ENCODE measurements around the gene DHCR7. TPM values are rescaled to one million over a fixed set of nuclear protein-coding genes. Genes with fewer than 3 reads are reported as not detected.

The DHCR7 gene
- total RNA-seq, 1 experiment from 2014 or later: 371 TPM

- Mint-ChIP-seq H3K4me1 (ENCODE audit: low read depth, unreplicated experiment) (peaks cover 17% of the 10 kb centered on the region), H3K9me3 (ENCODE audit: unreplicated experiment) (no peaks in the 10 kb centered on the region), H3K27ac (ENCODE audit: unreplicated experiment) (no peak overlapping the region), H3K4me3 (ENCODE audit: unreplicated experiment) (no peak overlapping the region), H3K27me3 (ENCODE audit: insufficient read depth, unreplicated experiment) (no peaks in the 10 kb centered on the region), H3K36me3 (ENCODE audit: insufficient read depth, unreplicated experiment) (peaks cover 57% of the 10 kb centered on the region)
- no peak for DNase-seq
- no peak for TF ChIP-seq CTCF (IDR thresholded peaks at IDR 0.05; ENCODE audit: insufficient read depth in 1 of 2, low read depth in 1 of 2, low read length in 1 of 2, severe bottlenecking in 1 of 2, unreplicated experiment in 1 of 2)
- intact Hi-C loops (cut with micrococcal nuclease; ENCODE audit: unreplicated experiment): no loop called here
- Histone ChIP-seq H3K9me3 (no peaks in the 10 kb centered on the region), H3K36me3 (ENCODE audit: control insufficient read depth, insufficient read depth, low read length) (peaks cover 14% of the 10 kb centered on the region), H3K4me3 (ENCODE audit: low read depth, low read length) (no peak overlapping the region), H3K4me1 (peaks cover 13% of the 10 kb centered on the region), H3K27me3 (replicated peaks; ENCODE audit: control insufficient read depth, insufficient read depth, low read length) (no peaks in the 10 kb centered on the region)
- ChIA-PET CTCF (no interaction called here), POLR2A (no interaction called here)
- no TSS peak for BruUV-seq (replicated peaks)
Measured at GRCh38 chr11:71435278-71435951, 12.8 kb downstream of the DHCR7 start.

- TSS peak; percentile 50 for BruUV-seq (replicated peaks)
- Histone ChIP-seq H3K27me3 (replicated peaks; ENCODE audit: control insufficient read depth, insufficient read depth, low read length) (no peaks in the 10 kb centered on the region), H3K4me1 (peaks cover 13% of the 10 kb centered on the region), H3K36me3 (ENCODE audit: control insufficient read depth, insufficient read depth, low read length) (peaks cover 11% of the 10 kb centered on the region), H3K4me3 (ENCODE audit: low read depth, low read length) (no peak overlapping the region), H3K9me3 (no peaks in the 10 kb centered on the region)
- ChIA-PET CTCF (interaction anchor here (0.7 kb wide), 1 partner anchor 9 kb away, joined by 3 read pairs; no protein-coding TSS in a partner anchor), POLR2A (no interaction called here)
- no peak for TF ChIP-seq CTCF (IDR thresholded peaks at IDR 0.05; ENCODE audit: insufficient read depth in 1 of 2, low read depth in 1 of 2, low read length in 1 of 2, severe bottlenecking in 1 of 2, unreplicated experiment in 1 of 2)
- H3K4me1 Mint-ChIP-seq (ENCODE audit: low read depth, unreplicated experiment): peaks cover 17% of the 10 kb centered on the region
- DNase-seq: no peak
- peak overlapping the region; percentile 9 for H3K27ac Mint-ChIP-seq (ENCODE audit: unreplicated experiment)
- H3K36me3 Mint-ChIP-seq (ENCODE audit: insufficient read depth, unreplicated experiment): peaks cover 50% of the 10 kb centered on the region
- H3K4me3 Mint-ChIP-seq (ENCODE audit: unreplicated experiment): no peak overlapping the region
- H3K9me3 Mint-ChIP-seq (ENCODE audit: unreplicated experiment): no peaks in the 10 kb centered on the region
- intact Hi-C loops (cut with micrococcal nuclease; ENCODE audit: unreplicated experiment): no loop called here
- H3K27me3 Mint-ChIP-seq (ENCODE audit: insufficient read depth, unreplicated experiment): no peaks in the 10 kb centered on the region
Measured at GRCh38 chr11:71434576-71435130, 13.5 kb downstream of the DHCR7 start.

- CTCF ChIA-PET: interaction anchor here (0.7 to 1.5 kb wide), 7 partner anchors 9 to 347 kb away, joined by 3 to 12 read pairs (median 8); partner anchors contain the start of genes DHCR7 and NADSYN1
- Histone ChIP-seq H3K4me1 (peaks cover 13% of the 10 kb centered on the region), H3K27me3 (replicated peaks; ENCODE audit: control insufficient read depth, insufficient read depth, low read length) (no peaks in the 10 kb centered on the region), H3K36me3 (ENCODE audit: control insufficient read depth, insufficient read depth, low read length) (peaks cover 11% of the 10 kb centered on the region), H3K9me3 (no peaks in the 10 kb centered on the region), H3K4me3 (ENCODE audit: low read depth, low read length) (no peak overlapping the region)
- no peak overlapping the region for H3K4me3 Mint-ChIP-seq (ENCODE audit: unreplicated experiment)
- intact Hi-C loops (cut with micrococcal nuclease; ENCODE audit: unreplicated experiment): no loop called here
- H3K27ac Mint-ChIP-seq (ENCODE audit: unreplicated experiment): peak overlapping the region; percentile 9
- H3K36me3 Mint-ChIP-seq (ENCODE audit: insufficient read depth, unreplicated experiment): peaks cover 50% of the 10 kb centered on the region
- H3K9me3 Mint-ChIP-seq (ENCODE audit: unreplicated experiment): no peaks in the 10 kb centered on the region
- no TSS peak for BruUV-seq (replicated peaks)
- POLR2A ChIA-PET: interaction anchor here (0.5 to 1.5 kb wide), 5 partner anchors 8 to 19 kb away, joined by 3 to 11 read pairs (median 7); partner anchors contain the start of genes DHCR7 and NADSYN1
- TF ChIP-seq CTCF (IDR thresholded peaks at IDR 0.05; ENCODE audit: insufficient read depth in 1 of 2, low read depth in 1 of 2, low read length in 1 of 2, severe bottlenecking in 1 of 2, unreplicated experiment in 1 of 2): no peak
- peak; percentile 72 to 80 for DNase-seq
- H3K4me1 Mint-ChIP-seq (ENCODE audit: low read depth, unreplicated experiment): peaks cover 17% of the 10 kb centered on the region
- no peaks in the 10 kb centered on the region for H3K27me3 Mint-ChIP-seq (ENCODE audit: insufficient read depth, unreplicated experiment)
Measured at GRCh38 chr11:71433648-71434450, 14.3 kb downstream of the DHCR7 start.
